Lower leg skin (tissue), 3 donors: ENCODE results near the gene ALKBH3.

Experiments used
- POLR2A ChIP-seq, 2 donors: fragments of 450-650 bp; IDR thresholded peaks; one replicate each; pipeline ENCODE4 v1.6.1; 2016 to 2017; ENCODE audit warnings: antibody characterized with exemption in 2 of 2, mild to moderate bottlenecking in 1 of 2, moderate library complexity in 1 of 2
- TF ChIP-seq, protein P1 (sequence below), 3 donors: fragments of 450-650 bp; IDR thresholded peaks; one replicate each; pipeline ENCODE4 v1.5.1; 2016; ENCODE audit warnings: antibody characterized with exemption in 3 of 3, mild to moderate bottlenecking in 3 of 3, moderate library complexity in 2 of 3

GRCh38 chr11:43933608-43934551 lies 53.2 kb downstream of the ALKBH3 start:
- TF ChIP-seq, protein P1, sequence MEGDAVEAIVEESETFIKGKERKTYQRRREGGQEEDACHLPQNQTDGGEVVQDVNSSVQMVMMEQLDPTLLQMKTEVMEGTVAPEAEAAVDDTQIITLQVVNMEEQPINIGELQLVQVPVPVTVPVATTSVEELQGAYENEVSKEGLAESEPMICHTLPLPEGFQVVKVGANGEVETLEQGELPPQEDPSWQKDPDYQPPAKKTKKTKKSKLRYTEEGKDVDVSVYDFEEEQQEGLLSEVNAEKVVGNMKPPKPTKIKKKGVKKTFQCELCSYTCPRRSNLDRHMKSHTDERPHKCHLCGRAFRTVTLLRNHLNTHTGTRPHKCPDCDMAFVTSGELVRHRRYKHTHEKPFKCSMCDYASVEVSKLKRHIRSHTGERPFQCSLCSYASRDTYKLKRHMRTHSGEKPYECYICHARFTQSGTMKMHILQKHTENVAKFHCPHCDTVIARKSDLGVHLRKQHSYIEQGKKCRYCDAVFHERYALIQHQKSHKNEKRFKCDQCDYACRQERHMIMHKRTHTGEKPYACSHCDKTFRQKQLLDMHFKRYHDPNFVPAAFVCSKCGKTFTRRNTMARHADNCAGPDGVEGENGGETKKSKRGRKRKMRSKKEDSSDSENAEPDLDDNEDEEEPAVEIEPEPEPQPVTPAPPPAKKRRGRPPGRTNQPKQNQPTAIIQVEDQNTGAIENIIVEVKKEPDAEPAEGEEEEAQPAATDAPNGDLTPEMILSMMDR (IDR thresholded peaks at IDR 0.05), result no peak
- TF ChIP-seq POLR2A (IDR thresholded peaks at IDR 0.05), result no peak
